SK-N-SH (cell line): Measurements from ENCODE around the gene PNPLA8. TPM values are rescaled to one million over a fixed set of nuclear protein-coding genes. Genes with fewer than 3 reads are reported as not detected.

ENCODE experiments used
- CTCF ChIA-PET: fragments of 300-600, 350-600 bp; formaldehyde crosslinking; extraction: SDS; loops from one replicate; lab custom pipeline; 2021; lab: Yijun Ruan, JAX
- POLR2A ChIA-PET: fragments of 350-600 bp; sonication (Branson Sonifier 250); formaldehyde crosslinking; extraction: SDS; loops from one replicate; lab custom pipeline; 2020; ENCODE audit warnings: antibody characterized with exemption, inconsistent platforms; lab: Yijun Ruan, JAX
- DNase-seq: peaks from one replicate; pipeline ENCODE4 v3.0.0; 2012
- H2AFZ ChIP-seq: fragments of 200-600 bp; sonication (generic); 2 replicates; pipeline ENCODE4 v1.8.1; 2016; ENCODE audit warnings: antibody characterized with exemption, mild to moderate bottlenecking, low read depth
- H3F3A ChIP-seq: fragments of 200-600 bp; sonication (generic); replicated peaks from 2 replicates; pipeline ENCODE3; 2016; ENCODE audit warnings: antibody characterized with exemption, mild to moderate bottlenecking; ENCODE audit not compliant: insufficient read depth
- H3K27ac ChIP-seq, 2 experiments: fragments of 200-500 bp in 1 of 2; fragments of 200-600 bp in 1 of 2; sonication (Bioruptor generic) in 1 of 2; sonication (generic), shearing (Covaris generic) in 1 of 2; 2 replicates each; pipeline versions ENCODE4 v1.5.1 to v1.6.1; 2014 to 2016; ENCODE audit warnings: low read depth in 2 of 2, inconsistent platforms in 1 of 2, low read length in 1 of 2, mild to moderate bottlenecking in 1 of 2, mixed read lengths in 1 of 2
- H3K27me3 ChIP-seq: fragments of 200-600 bp; sonication (generic), shearing (Covaris generic); 2 replicates; pipeline ENCODE4 v1.6.1; 2016; ENCODE audit warnings: mixed run types; ENCODE audit not compliant: insufficient read depth
- H3K36me3 ChIP-seq, 2 experiments: fragments of 200-500 bp in 1 of 2; fragments of 200-600 bp in 1 of 2; sonication (Bioruptor generic) in 1 of 2; sonication (generic) in 1 of 2; replicated peaks in 1 of 2; 2 replicates each; pipeline versions ENCODE3 to v1.5.1; 2014 to 2016; ENCODE audit warnings: low read length in 1 of 2, mild to moderate bottlenecking in 1 of 2; ENCODE audit not compliant: insufficient read depth in 2 of 2, control insufficient read depth in 1 of 2
- H3K4me1 ChIP-seq, 2 experiments: fragments of 200-500 bp in 1 of 2; fragments of 200-600 bp in 1 of 2; sonication (Bioruptor generic) in 1 of 2; sonication (generic), shearing (Covaris generic) in 1 of 2; 2 replicates each; pipeline versions ENCODE4 v1.5.1 to v1.6.1; 2014 to 2016; ENCODE audit warnings: low read depth in 1 of 2, low read length in 1 of 2, mixed run types in 1 of 2; ENCODE audit not compliant: insufficient read depth in 2 of 2, control insufficient read depth in 1 of 2
- H3K4me2 ChIP-seq: fragments of 200-600 bp; sonication (generic), shearing (Covaris generic); 2 replicates; pipeline ENCODE4 v1.6.1; 2017; ENCODE audit warnings: mixed run types
- H3K4me3 ChIP-seq, 2 experiments: fragments of 200-500 bp in 1 of 2; fragments of 200-600 bp in 1 of 2; sonication (Bioruptor generic) in 1 of 2; sonication (generic), shearing (Covaris generic) in 1 of 2; 2 replicates each; pipeline versions ENCODE4 v1.5.1 to v1.8.1; 2014 to 2016; ENCODE audit warnings: low read depth in 2 of 2, inconsistent platforms in 1 of 2, low read length in 1 of 2, mild to moderate bottlenecking in 1 of 2, mixed read lengths in 1 of 2, moderate library complexity in 1 of 2
- H3K79me2 ChIP-seq: fragments of 200-600 bp; sonication (generic); 2 replicates; pipeline ENCODE4 v1.8.1; 2017; ENCODE audit warnings: mild to moderate bottlenecking; ENCODE audit not compliant: insufficient read depth
- H3K9ac ChIP-seq: fragments of 200-600 bp; sonication (generic); 2 replicates; pipeline ENCODE4 v1.6.1; 2017; ENCODE audit warnings: mixed run types
- H3K9me2 ChIP-seq: fragments of 200-600 bp; sonication (generic); 2 replicates; pipeline ENCODE4 v1.6.1; 2017; ENCODE audit warnings: mixed run types
- H3K9me3 ChIP-seq: fragments of 200-600 bp; sonication (generic); 2 replicates; pipeline ENCODE4 v1.6.1; 2017; ENCODE audit warnings: mixed run types, mild to moderate bottlenecking, moderate library complexity
- H4K20me1 ChIP-seq: fragments of 200-600 bp; sonication (generic); 2 replicates; pipeline ENCODE4 v1.6.1; 2017; ENCODE audit warnings: mild to moderate bottlenecking, mixed run types; ENCODE audit not compliant: insufficient read depth
- CHD2 ChIP-seq: fragments of 150-350 bp; IDR thresholded peaks from 2 replicates; pipeline ENCODE4 v1.6.1; 2018; ENCODE audit warnings: low read length; ENCODE audit not compliant: partially characterized antibody
- FOSL2 ChIP-seq: IDR thresholded peaks from 2 replicates; pipeline ENCODE4 v1.4.0; 2012; ENCODE audit warnings: low read depth, mild to moderate bottlenecking, moderate library complexity, borderline replicate concordance
- FOXJ3 ChIP-seq: sonication (generic); formaldehyde crosslinking; IDR thresholded peaks from 2 replicates; pipeline ENCODE4 v1.5.1; 2020; ENCODE audit warnings: mild to moderate bottlenecking, missing genetic modification reagents
- FOXM1 ChIP-seq: IDR thresholded peaks from 2 replicates; pipeline ENCODE4 v1.4.0; 2012; ENCODE audit warnings: low read depth, mild to moderate bottlenecking
- GABPA ChIP-seq: IDR thresholded peaks from 2 replicates; pipeline ENCODE4 v1.4.0; 2012; ENCODE audit warnings: low read depth, mild to moderate bottlenecking
- GATA2 ChIP-seq: sonication (generic); formaldehyde crosslinking; IDR thresholded peaks from 2 replicates; pipeline ENCODE4 v1.5.0; 2020; ENCODE audit warnings: mild to moderate bottlenecking, missing genetic modification reagents
- MAX ChIP-seq: IDR thresholded peaks from 2 replicates; pipeline ENCODE4 v1.4.0; 2012; ENCODE audit warnings: low read depth
- MXI1 ChIP-seq: IDR thresholded peaks from 2 replicates; pipeline ENCODE4 v1.6.1; 2012; ENCODE audit warnings: mild to moderate bottlenecking, low read depth, low read length, improper control_type of control experiment
- NRF1 ChIP-seq: IDR thresholded peaks from 2 replicates; pipeline ENCODE4 v1.6.1; 2012; ENCODE audit warnings: low read depth, mild to moderate bottlenecking, low read length
- POLR2AphosphoS5 ChIP-seq: IDR thresholded peaks from 2 replicates; pipeline ENCODE4 v1.6.1; 2012; ENCODE audit warnings: low read depth, low read length
- RCOR1 ChIP-seq: fragments of 150-350 bp; IDR thresholded peaks from 2 replicates; pipeline ENCODE4 v1.6.1; 2017; ENCODE audit warnings: antibody characterized with exemption, low read length
- SIN3A ChIP-seq: IDR thresholded peaks from 2 replicates; pipeline ENCODE4 v1.6.1; 2012; ENCODE audit warnings: low read depth, mild to moderate bottlenecking, low read length, moderate library complexity, borderline replicate concordance
- SMC3 ChIP-seq: IDR thresholded peaks from 2 replicates; pipeline ENCODE4 v1.6.1; 2012; ENCODE audit warnings: low read depth, low read length, improper control_type of control experiment
- TCF12 ChIP-seq: IDR thresholded peaks from 2 replicates; pipeline ENCODE4 v1.4.0; 2012
- YY1 ChIP-seq: IDR thresholded peaks from 2 replicates; pipeline ENCODE4 v1.4.0; 2012; ENCODE audit warnings: low read depth, mild to moderate bottlenecking
- WGBS: methylation state at CpG from one replicate; pipeline ENCODE4 v1.1.6; 2017; ENCODE audit warnings: low lambda C conversion rate; 5-methylcytosine and 5-hydroxymethylcytosine counted together
- polyA plus RNA-seq, 3 experiments: library from polyadenylated mRNA; depleted of rRNA; stranded (reverse); fragments of >200 nt; gene quantifications; 2 replicates each; pipeline ENCODE4 v1.2.3, GENCODE V29; 2012

Gene PNPLA8
- polyA plus RNA-seq, 1 of the 3 experiments (the other 2 are of a cell fraction): 7.2 TPM

GRCh38 chr7:108486291-108486966, 39.5 kb downstream of the PNPLA8 start:
- ChIA-PET POLR2A (no interaction called here), CTCF (interaction anchor here (0.8 to 4.1 kb wide), 8 partner anchors 11 to 377 kb away, joined by 3 to 33 read pairs (median 4); no protein-coding TSS in a partner anchor)
- Histone ChIP-seq H3K27me3 (no peaks in the 10 kb centered on the region), H3K27ac (no peak overlapping the region), H3K9ac (no peak overlapping the region), H2AFZ (no peak overlapping the region), H3K4me3 (no peak overlapping the region), H3K4me1 (peaks cover 0 to 5% of the 10 kb centered on the region in 2 experiments; a peak in 1 of 4 replicates), H3K9me2 (0 out of 2 replicates have a peak, but pooled peaks cover 3% of the 10 kb centered on the region), H3K4me2 (no peak overlapping the region), H3F3A (peaks cover 16% of the 10 kb centered on the region), H3K79me2 (no peaks in the 10 kb centered on the region), H4K20me1 (no peaks in the 10 kb centered on the region), H3K36me3 (peaks cover 48 to 54% of the 10 kb centered on the region in 2 experiments), H3K9me3 (no peaks in the 10 kb centered on the region)
- no peak for TF ChIP-seq TCF12
- 0 out of 2 replicates have a peak, but pooled peaks have one; percentile 5 for TF ChIP-seq FOSL2
- TF ChIP-seq SMC3: no peak
- WGBS: 84% methylated on average over 5 of the region's 5 CpGs
- DNase-seq: no peak

- no peak for DNase-seq
- Histone ChIP-seq H3K4me1 (peaks cover 0 to 5% of the 10 kb centered on the region in 2 experiments; a peak in 1 of 4 replicates), H3K4me3 (no peak overlapping the region), H3K36me3 (peaks cover 40 to 44% of the 10 kb centered on the region in 2 experiments), H3K9me3 (no peaks in the 10 kb centered on the region), H2AFZ (no peak overlapping the region), H3K9me2 (0 out of 2 replicates have a peak, but pooled peaks cover 3% of the 10 kb centered on the region), H3F3A (peaks cover 16% of the 10 kb centered on the region), H3K27me3 (no peaks in the 10 kb centered on the region), H3K4me2 (no peak overlapping the region), H3K79me2 (no peaks in the 10 kb centered on the region), H3K9ac (no peak overlapping the region), H4K20me1 (no peaks in the 10 kb centered on the region), H3K27ac (no peak overlapping the region)
- CTCF ChIA-PET: interaction anchor here (0.6 to 3.9 kb wide), 6 partner anchors 13 to 338 kb away, joined by 3 to 29 read pairs (median 4); no protein-coding TSS in a partner anchor
- 100% methylated on average over 1 of the region's 1 CpG for WGBS
- POLR2A ChIA-PET: no interaction called here
- TF ChIP-seq FOXM1 (no peak), RCOR1 (no peak), YY1 (no peak), GABPA (no peak), FOXJ3 (CRISPR knock-in tag) (no peak), SIN3A (no peak), GATA2 (no peak), MXI1 (no peak), CHD2 (no peak), NRF1 (no peak), POLR2AphosphoS5 (no peak), MAX (no peak)
Measured at GRCh38 chr7:108484137-108484536, 41.8 kb downstream of the PNPLA8 start.
